ENCODE data around the gene CRACR2B. TPM values are rescaled to one million over a fixed set of nuclear protein-coding genes. Genes with fewer than 3 reads are reported as not detected.
A peak's percentile ranks its signal among the peaks of the same experiment; 100 is the strongest.

Gene CRACR2B
- polyA plus RNA-seq, 6 donors from 2014 or later = 0.41 to 1.00 (median 0.55) TPM; not detected in 3

GRCh38 chr11:830295-831117 is 2.8 kb downstream of the CRACR2B start:
- H3K9me3 Mint-ChIP-seq = no peaks in the 10 kb centered on the region
- peak overlapping the region; percentile 20 to 87 (median 78) for H3K4me3 Mint-ChIP-seq
- H3K36me3 Mint-ChIP-seq = no peaks in the 10 kb centered on the region
- peaks cover 37 to 48% (median 37%) of the 10 kb centered on the region in 3 donors for H3K4me1 Mint-ChIP-seq
- DNase-seq = peak; percentile 58
- peaks cover 16 to 50% (median 29%) of the 10 kb centered on the region in 3 donors for H3K27me3 Mint-ChIP-seq
- H3K27ac Mint-ChIP-seq = no peak overlapping the region
- ATAC-seq (ENCODE audit: low read depth in 2 of 2) = peak; percentile 44 to 49

GRCh38 chr11:831118-831864 is 3.6 kb downstream of the CRACR2B start:
- no peak for DNase-seq
- Mint-ChIP-seq H3K27ac (no peak overlapping the region), H3K4me1 (peaks cover 37 to 48% (median 37%) of the 10 kb centered on the region in 3 donors), H3K9me3 (no peaks in the 10 kb centered on the region), H3K27me3 (peaks cover 16 to 50% (median 29%) of the 10 kb centered on the region in 3 donors), H3K36me3 (no peaks in the 10 kb centered on the region), H3K4me3 (peak overlapping the region; percentile 41 to 89 (median 70))
- ATAC-seq (ENCODE audit: low read depth in 2 of 2) = no peak

- H3K36me3 Mint-ChIP-seq = no peaks in the 10 kb centered on the region
- peaks cover 16 to 50% (median 29%) of the 10 kb centered on the region in 3 donors for H3K27me3 Mint-ChIP-seq
- peaks cover 32 to 48% (median 37%) of the 10 kb centered on the region in 3 donors for H3K4me1 Mint-ChIP-seq
- H3K27ac Mint-ChIP-seq = peak overlapping the region in 1 of 6 donors; percentile 1
- peak overlapping the region; percentile 41 to 86 (median 70) for H3K4me3 Mint-ChIP-seq
- DNase-seq (no peak), ATAC-seq (ENCODE audit: low read depth in 2 of 2) (no peak)
- no peaks in the 10 kb centered on the region for H3K9me3 Mint-ChIP-seq
Observed at GRCh38 chr11:831961-832528, 4.3 kb downstream of the CRACR2B start.

- Mint-ChIP-seq H3K9me3 (no peaks in the 10 kb centered on the region), H3K4me1 (peaks cover 30 to 45% (median 34%) of the 10 kb centered on the region in 3 donors), H3K4me3 (peak within 1 kb of the TSS; percentile 47 to 86 (median 74)), H3K27me3 (peaks cover 16 to 47% (median 28%) of the 10 kb centered on the region in 3 donors), H3K27ac (peak within 1 kb of the TSS in 4 of 6 donors; percentile 1 to 78 (median 29)), H3K36me3 (no peaks in the 10 kb centered on the region)
- peak; percentile 54 to 62 for ATAC-seq (ENCODE audit: low read depth in 2 of 2)
- DNase-seq = no peak
Observed at GRCh38 chr11:832529-833113, 4.9 kb downstream of the CRACR2B start, which contains the start of gene CD151. TSS of gene CD151 (plus strand) at chr11:832952. CDS start at chr11:836070, 3,118 bp downstream.

GRCh38 chr11:833114-833791 is 5.5 kb downstream of the CRACR2B start:
- ATAC-seq (ENCODE audit: low read depth in 2 of 2) (peak; percentile 51 to 63), DNase-seq (no peak)
- H3K4me1 Mint-ChIP-seq = peaks cover 24 to 38% (median 29%) of the 10 kb centered on the region in 3 donors
- no peaks in the 10 kb centered on the region for H3K9me3 Mint-ChIP-seq
- no peaks in the 10 kb centered on the region for H3K36me3 Mint-ChIP-seq
- peak overlapping the region in 1 of 6 donors; percentile 27 for H3K27ac Mint-ChIP-seq
- peaks cover 10 to 41% (median 21%) of the 10 kb centered on the region in 3 donors for H3K27me3 Mint-ChIP-seq
- H3K4me3 Mint-ChIP-seq = peak overlapping the region; percentile 22 to 86 (median 72)

- Mint-ChIP-seq H3K27ac (peak overlapping the region in 2 of 6 donors; percentile 27 to 31), H3K4me3 (peak overlapping the region; percentile 47 to 82 (median 72)), H3K4me1 (peaks cover 20 to 32% (median 25%) of the 10 kb centered on the region in 3 donors), H3K36me3 (no peaks in the 10 kb centered on the region), H3K27me3 (peaks cover 10 to 34% (median 15%) of the 10 kb centered on the region in 3 donors), H3K9me3 (no peaks in the 10 kb centered on the region)
- DNase-seq = no peak
- ATAC-seq (ENCODE audit: low read depth in 2 of 2) = no peak
Observed at GRCh38 chr11:833849-834311, 6.2 kb downstream of the CRACR2B start.

- Mint-ChIP-seq H3K9me3 (no peaks in the 10 kb centered on the region), H3K27ac (peak overlapping the region in 1 of 6 donors; percentile 31), H3K27me3 (peaks cover 5 to 27% (median 9%) of the 10 kb centered on the region in 3 donors), H3K36me3 (no peaks in the 10 kb centered on the region), H3K4me1 (peaks cover 14 to 24% (median 17%) of the 10 kb centered on the region in 3 donors), H3K4me3 (peak overlapping the region; percentile 25 to 82 (median 71))
- ATAC-seq (ENCODE audit: low read depth in 2 of 2) (no peak), DNase-seq (no peak)
Observed at GRCh38 chr11:834371-835316, 6.9 kb downstream of the CRACR2B start.

- Mint-ChIP-seq H3K4me1 (peaks cover 23 to 26% (median 24%) of the 10 kb centered on the region in 3 donors), H3K27ac (no peak overlapping the region), H3K9me3 (no peaks in the 10 kb centered on the region), H3K27me3 (peaks cover 5 to 15% (median 9%) of the 10 kb centered on the region in 3 donors), H3K4me3 (no peak overlapping the region), H3K36me3 (no peaks in the 10 kb centered on the region)
- DNase-seq (no peak), ATAC-seq (ENCODE audit: low read depth in 2 of 2) (no peak)
Observed at GRCh38 chr11:836274-836673, 8.6 kb downstream of the CRACR2B start.

- H3K4me3 Mint-ChIP-seq = peak overlapping the region in 1 of 8 donors; percentile 53
- H3K27me3 Mint-ChIP-seq = peaks cover 5 to 10% (median 5%) of the 10 kb centered on the region in 3 donors
- DNase-seq (no peak), ATAC-seq (ENCODE audit: low read depth in 2 of 2) (no peak)
- no peak overlapping the region for H3K27ac Mint-ChIP-seq
- H3K4me1 Mint-ChIP-seq = peaks cover 19 to 25% (median 22%) of the 10 kb centered on the region in 3 donors
- H3K9me3 Mint-ChIP-seq = no peaks in the 10 kb centered on the region
- no peaks in the 10 kb centered on the region for H3K36me3 Mint-ChIP-seq
Observed at GRCh38 chr11:836700-837099, 9.0 kb downstream of the CRACR2B start.

- Mint-ChIP-seq H3K27me3 (peaks cover 0 to 7% (median 5%) of the 10 kb centered on the region in 3 donors), H3K36me3 (no peaks in the 10 kb centered on the region), H3K9me3 (no peaks in the 10 kb centered on the region), H3K4me3 (peak overlapping the region in 1 of 8 donors; percentile 53), H3K4me1 (peaks cover 12 to 21% (median 19%) of the 10 kb centered on the region in 3 donors), H3K27ac (peak overlapping the region in 1 of 6 donors; percentile 16)
- DNase-seq = no peak
- no peak for ATAC-seq (ENCODE audit: low read depth in 2 of 2)
Observed at GRCh38 chr11:837189-837989, 9.7 kb downstream of the CRACR2B start.

- H3K27me3 Mint-ChIP-seq = peaks cover 0 to 7% (median 5%) of the 10 kb centered on the region in 3 donors
- no peak for DNase-seq
- no peaks in the 10 kb centered on the region for H3K9me3 Mint-ChIP-seq
- no peak for ATAC-seq (ENCODE audit: low read depth in 2 of 2)
- H3K36me3 Mint-ChIP-seq = no peaks in the 10 kb centered on the region
- no peak overlapping the region for H3K4me3 Mint-ChIP-seq
- no peak overlapping the region for H3K27ac Mint-ChIP-seq
- H3K4me1 Mint-ChIP-seq = peaks cover 10 to 21% (median 19%) of the 10 kb centered on the region in 3 donors
Observed at GRCh38 chr11:837990-838307, 10.2 kb downstream of the CRACR2B start.
